Motor neuron (in vitro differentiated cells): ENCODE results near the gene IL31. TPM values are rescaled to one million over a fixed set of nuclear protein-coding genes. Genes with fewer than 3 reads are reported as not detected.

ENCODE experiments used
- ATAC-seq, 8 experiments: fragments of 200-7000 bp; cut with Tn5 transposase; replicated peaks in 6 of 8; 2 replicates each; pipeline ENCODE4 v1.8.0; 2021; ENCODE audit warnings: mild to moderate bottlenecking in 8 of 8, moderate library complexity in 8 of 8
- H3K27ac ChIP-seq, 2 donors: fragments of 250-450 bp; sonication (Bioruptor Pico); 2 replicates each; pipeline ENCODE4 v1.9.0; 2021; ENCODE audit warnings: antibody characterized with exemption in 2 of 2, mild to moderate bottlenecking in 2 of 2, moderate library complexity in 1 of 2
- H3K4me1 ChIP-seq, 2 donors: fragments of 250-450 bp; sonication (Bioruptor Pico); replicated peaks in 1 of 2; 2 replicates each; pipeline ENCODE4 v1.6.1; 2021; ENCODE audit warnings: antibody characterized with exemption in 2 of 2, mild to moderate bottlenecking in 2 of 2, moderate library complexity in 1 of 2
- H3K4me3 ChIP-seq, 5 donors: fragments of 250-450 bp; sonication (Bioruptor Pico); 2 replicates each; pipeline ENCODE4 v1.9.0; 2021; ENCODE audit warnings: antibody characterized with exemption in 5 of 5, mild to moderate bottlenecking in 5 of 5, moderate library complexity in 4 of 5
- WGBS, 10 experiments: fragments of 450-650 bp; shearing (Covaris generic); methylation state at CpG; one replicate each; pipeline ENCODE4 v1.0.0; 2022; 5-methylcytosine and 5-hydroxymethylcytosine counted together
- in situ Hi-C, 9 experiments: fragments of 400-800 bp; cut with MboI; loops; one replicate each; pipeline ENCODE4 v1.15.0; 2021; ENCODE audit warnings: low sequenced_read_pairs in 9 of 9, low pct_unique_long_range_greater_than_20kb in 2 of 9; ENCODE audit not compliant: unreplicated experiment in 9 of 9
- total RNA-seq, 8 experiments: library from RNA; unstranded; fragments of 300-600 nt; gene quantifications; 2 replicates each; pipeline versions ENCODE4 v1.2.3 to v1.2.4, GENCODE V29; 2022

Gene IL31
- total RNA-seq, 8 experiments from 2014 or later = 0.29 TPM; not detected in 7

DNA sequence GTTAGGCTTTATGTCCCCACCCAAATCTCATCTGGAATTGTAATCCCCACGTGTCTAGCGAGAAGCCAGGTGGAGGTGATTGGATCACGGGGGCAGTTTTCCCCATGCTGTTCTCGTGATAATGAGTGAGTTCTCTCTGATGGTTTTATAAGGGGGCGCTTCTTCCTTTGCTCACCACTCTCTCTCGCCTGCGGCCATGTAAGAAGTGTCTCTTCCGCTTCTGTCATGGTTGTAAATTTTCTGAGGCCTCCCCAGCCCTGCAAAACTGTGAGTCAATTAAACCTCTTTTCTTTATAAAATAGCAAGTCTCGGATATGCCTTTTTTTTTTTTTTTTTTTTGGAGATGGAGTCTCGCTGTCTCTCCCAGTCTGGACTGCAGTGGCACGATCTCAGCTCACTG, 13.3 kb downstream of the IL31 start:
- no peak overlapping the region for H3K4me3 ChIP-seq
- WGBS, 10 experiments = 25 to 60% (median 40%) methylated on average over 1 to 4 of the region's 11 CpGs; no CpG with 5 or more reads in 5 of the 10 experiments
- H3K27ac ChIP-seq = no peak overlapping the region
- no peak for ATAC-seq
- no peaks in the 10 kb centered on the region for H3K4me1 ChIP-seq
- in situ Hi-C loops = no loop called here

DNA sequence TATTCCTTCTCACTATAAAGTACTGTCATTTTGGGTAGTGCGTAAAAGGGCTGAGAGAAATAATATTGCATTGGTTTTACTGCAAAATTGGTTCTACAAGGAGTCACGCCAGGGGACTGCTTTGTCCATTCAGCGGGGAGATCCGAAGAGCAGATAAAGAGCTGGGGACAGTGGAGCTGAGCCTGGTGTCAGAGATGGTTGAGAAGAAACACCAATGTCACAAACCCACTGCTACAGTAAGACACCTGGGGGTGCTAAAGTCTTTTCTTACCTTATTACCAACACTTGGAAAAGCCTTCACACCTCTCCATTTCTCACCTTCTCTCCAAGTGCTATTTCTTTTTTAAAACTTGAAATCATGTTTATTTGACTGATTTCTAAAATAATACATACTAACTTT, 14.1 kb downstream of the IL31 start:
- 0 to 81% (median 76%) methylated on average over 1 to 4 of the region's 4 CpGs; no CpG with 5 or more reads in 2 of the 10 experiments for WGBS, 10 experiments
- no peak overlapping the region for H3K27ac ChIP-seq
- H3K4me1 ChIP-seq = no peaks in the 10 kb centered on the region
- ATAC-seq = no peak
- no peak overlapping the region for H3K4me3 ChIP-seq
- in situ Hi-C loops = no loop called here

DNA sequence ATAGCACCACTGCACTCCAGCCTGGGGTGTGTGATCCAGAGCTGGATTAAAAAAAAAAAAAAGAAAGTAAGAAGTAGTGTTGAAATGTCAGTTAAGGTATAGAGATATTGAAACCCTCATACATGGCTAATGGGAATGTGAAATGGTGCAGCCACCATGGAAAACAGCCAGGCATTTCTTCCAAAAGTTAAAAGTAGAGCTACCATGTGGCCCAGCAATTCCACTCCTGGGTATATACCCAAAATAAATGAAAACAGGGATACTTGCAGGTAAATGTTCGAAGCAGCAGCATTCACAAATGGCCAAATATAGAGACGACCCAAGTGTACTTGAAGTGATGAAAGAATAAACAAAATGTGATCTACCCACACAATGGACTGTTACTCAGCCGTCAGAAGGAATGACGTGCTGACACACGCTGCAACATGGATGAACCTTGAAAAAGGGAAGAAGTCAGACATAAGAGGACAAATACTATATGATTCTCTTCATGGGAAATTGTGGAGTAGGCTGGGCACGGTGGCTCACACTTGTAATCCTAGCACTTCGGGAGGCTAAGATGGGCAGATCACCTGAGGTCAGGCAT, 15.2 kb downstream of the IL31 start:
- no peak for ATAC-seq
- no peak overlapping the region for H3K27ac ChIP-seq
- WGBS, 10 experiments = 17 to 90% (median 68%) methylated on average over 1 to 7 of the region's 7 CpGs
- H3K4me1 ChIP-seq = no peaks in the 10 kb centered on the region
- H3K4me3 ChIP-seq = no peak overlapping the region
- in situ Hi-C loops = no loop called here

DNA sequence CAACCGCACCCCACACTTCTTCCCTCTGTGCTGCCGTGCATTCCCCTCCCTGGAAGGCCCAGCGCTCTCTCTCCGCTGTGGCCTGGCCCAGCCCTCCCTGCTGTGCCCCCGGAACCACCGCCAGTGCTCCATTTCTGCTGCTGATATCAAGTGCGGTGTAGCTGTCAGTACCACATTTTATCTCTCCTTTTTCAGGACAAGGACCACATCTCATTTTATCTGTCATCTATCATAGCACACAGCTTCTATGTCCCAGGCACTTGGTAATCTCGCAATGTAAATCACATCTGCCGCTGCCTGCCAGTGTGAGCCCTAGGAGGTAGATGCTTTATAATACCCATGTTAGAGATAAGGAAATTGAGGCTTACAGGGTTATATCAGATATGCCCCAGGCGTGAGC, 18.3 kb downstream of the IL31 start:
- H3K4me1 ChIP-seq = no peaks in the 10 kb centered on the region
- no peak overlapping the region for H3K4me3 ChIP-seq
- 48 to 100% (median 56%) methylated on average over 1 to 6 of the region's 10 CpGs; no CpG with 5 or more reads in 5 of the 10 experiments for WGBS, 10 experiments
- H3K27ac ChIP-seq = no peak overlapping the region
- no peak for ATAC-seq
- in situ Hi-C loops = no loop called here

DNA sequence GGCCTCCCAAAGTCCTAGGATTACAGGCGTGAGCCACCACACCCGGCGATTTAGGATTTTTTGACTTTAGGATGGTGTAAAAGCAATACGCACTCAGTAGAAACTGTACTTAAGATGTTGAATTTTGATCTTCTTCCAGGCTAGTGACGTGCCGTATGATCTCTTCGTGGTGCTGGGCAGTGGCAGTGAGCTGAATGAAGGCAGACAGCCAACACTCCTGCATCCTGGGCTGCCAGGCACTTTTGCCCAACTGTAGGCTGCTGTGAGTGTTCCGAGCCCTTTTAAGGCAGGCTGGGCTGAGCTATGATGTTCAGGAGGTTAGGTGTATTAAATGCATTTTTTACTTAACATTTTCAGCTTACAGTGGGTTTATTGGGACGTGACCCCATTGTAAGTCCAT, 21.3 kb downstream of the IL31 start:
- no peak for ATAC-seq
- H3K4me1 ChIP-seq = no peaks in the 10 kb centered on the region
- in situ Hi-C loops = no loop called here
- WGBS, 10 experiments = 40 to 100% (median 88%) methylated on average over 1 to 6 of the region's 9 CpGs; no CpG with 5 or more reads in 4 of the 10 experiments
- H3K4me3 ChIP-seq = no peak overlapping the region
- H3K27ac ChIP-seq = no peak overlapping the region

DNA sequence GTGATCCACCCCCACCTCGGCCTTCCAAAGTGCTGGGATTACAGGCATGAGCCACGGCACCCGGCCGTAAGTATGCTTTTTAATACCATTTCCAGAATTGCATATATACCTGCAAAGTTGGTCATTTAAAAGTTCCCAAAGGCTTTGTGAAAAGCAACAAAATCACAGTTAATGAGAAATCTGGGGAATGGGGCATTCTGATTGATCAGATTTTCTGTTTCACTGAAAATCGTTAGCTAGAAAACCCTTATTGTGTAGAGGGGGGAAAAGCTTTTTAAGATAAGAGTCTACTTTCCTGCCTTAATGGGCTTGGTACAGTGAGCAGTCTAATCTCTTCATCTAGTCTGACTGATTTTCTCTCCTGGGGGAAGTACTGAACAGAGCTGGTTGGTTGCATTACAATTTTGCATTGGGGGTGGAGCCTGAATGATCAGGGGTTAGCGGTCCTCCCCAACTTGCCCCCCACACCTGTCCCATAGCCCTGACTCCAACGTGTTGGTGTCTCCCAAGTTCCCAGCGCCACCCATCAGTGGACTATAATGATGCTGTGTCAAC, 23.8 kb downstream of the IL31 start:
- Histone ChIP-seq H3K27ac (no peak overlapping the region), H3K4me1 (no peaks in the 10 kb centered on the region), H3K4me3 (no peak overlapping the region)
- WGBS, 10 experiments = 51 to 96% (median 83%) methylated on average over 2 to 6 of the region's 8 CpGs; no CpG with 5 or more reads in 1 of the 10 experiments
- in situ Hi-C loops = no loop called here
- ATAC-seq = no peak

DNA sequence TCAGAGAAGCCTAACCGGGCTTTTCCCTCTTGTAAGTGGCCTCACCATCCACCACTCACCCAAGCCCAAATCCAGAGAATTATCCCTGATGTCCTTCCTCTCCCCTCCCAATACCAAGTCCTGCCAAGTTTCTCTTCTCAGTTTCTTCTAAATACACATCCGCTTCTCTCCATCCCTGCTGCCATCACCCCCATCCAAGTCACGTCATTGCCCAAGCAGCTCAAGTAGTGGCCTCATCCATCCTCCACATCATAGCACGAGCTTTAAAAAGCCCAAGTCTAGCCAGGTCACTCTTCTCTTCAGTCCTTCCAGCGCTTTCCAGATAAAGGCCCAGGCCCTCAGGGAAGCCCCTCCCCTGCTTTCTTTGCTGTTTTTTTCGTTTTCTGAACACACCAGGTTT, 25.4 kb downstream of the IL31 start:
- 40 to 76% (median 66%) methylated on average over 1 to 6 of the region's 6 CpGs for WGBS, 10 experiments
- no peak overlapping the region for H3K4me3 ChIP-seq
- H3K4me1 ChIP-seq = no peaks in the 10 kb centered on the region
- H3K27ac ChIP-seq = no peak overlapping the region
- no peak for ATAC-seq
- in situ Hi-C loops = no loop called here

DNA sequence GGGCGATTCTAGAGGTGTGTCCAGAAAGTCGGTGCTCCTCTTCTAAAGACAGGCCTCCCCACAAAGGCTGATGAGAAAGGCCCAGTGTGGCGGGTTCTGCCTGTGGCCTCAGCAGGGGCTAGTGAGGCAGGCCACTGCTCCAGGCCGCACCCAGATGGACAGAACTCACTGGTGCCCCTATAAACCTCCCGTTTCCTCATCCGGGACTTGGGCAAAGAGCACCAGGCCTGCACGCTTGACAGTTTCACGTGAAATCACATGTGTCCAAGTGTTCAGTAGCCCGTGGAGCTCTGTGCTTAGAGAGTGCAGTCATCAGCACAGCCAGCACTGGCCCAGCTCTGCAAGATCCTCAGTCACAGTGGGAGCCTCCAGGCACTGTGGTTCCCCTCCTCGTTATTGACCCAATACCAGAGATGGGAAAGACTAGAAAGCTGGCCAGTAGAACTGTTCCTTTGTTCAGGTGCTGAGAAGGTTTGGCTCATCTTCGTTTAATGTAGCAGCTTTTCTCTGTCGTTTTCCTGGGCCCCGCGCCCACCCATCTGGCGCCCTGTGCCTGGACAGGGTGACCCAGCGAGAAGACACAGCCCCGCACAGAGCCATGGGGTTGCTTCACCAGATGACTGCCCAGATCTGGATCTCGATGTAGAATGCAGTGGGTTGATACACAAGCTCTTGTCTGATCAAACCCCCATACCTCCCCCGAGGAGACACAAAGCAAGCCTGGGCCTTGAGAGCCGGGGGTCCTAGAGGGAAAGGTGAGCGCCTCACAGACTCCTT, 26.3 kb downstream of the IL31 start:
- Histone ChIP-seq H3K4me3 (no peak overlapping the region), H3K27ac (no peak overlapping the region), H3K4me1 (no peaks in the 10 kb centered on the region)
- ATAC-seq = peak in 2 of 8 experiments; percentile 9 to 19
- 77 to 100% (median 91%) methylated on average over 1 to 10 of the region's 21 CpGs; no CpG with 5 or more reads in 3 of the 10 experiments for WGBS, 10 experiments
- in situ Hi-C loops = no loop called here

DNA sequence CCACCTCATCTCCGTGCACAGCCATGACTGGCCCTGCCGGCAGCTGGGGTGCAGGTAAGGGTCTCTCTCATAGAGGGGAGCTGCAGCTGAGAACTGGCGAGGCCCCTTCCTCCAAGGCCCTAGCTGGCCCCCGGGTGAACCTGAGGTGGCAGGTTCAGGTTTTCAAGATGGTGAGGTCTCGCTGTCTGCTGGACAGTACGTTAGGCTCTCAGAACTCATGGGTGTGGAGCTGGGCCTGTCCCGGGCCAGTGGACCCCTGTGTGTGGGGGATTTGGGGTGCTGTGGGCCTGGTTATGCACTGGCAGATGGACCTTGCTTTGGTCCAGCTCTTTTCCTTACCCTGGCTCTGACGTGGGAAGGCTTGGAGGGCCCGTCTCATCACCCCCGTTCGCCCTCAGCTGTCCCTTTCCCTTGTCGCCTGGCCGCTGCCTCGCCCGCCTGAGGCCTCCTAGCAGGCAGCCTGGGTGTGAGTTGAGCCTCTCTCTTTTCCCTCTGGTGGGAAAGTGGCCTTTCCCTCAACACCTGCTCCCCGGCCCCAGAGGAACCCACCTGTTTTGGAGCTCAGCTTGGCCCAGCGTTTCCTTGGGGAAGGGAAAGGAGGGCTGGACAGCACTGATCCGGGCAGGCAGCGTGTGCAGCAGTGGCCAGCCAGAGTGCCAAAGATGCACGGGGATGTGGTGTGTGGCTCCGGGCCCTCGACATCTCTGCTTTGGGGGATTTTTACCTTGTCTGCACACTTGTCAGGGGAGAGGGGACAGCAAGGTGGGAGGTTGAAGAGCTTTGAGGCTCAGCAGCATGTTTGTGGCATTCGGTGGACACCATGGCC, 28.3 kb downstream of the IL31 start:
- Histone ChIP-seq H3K4me1 (no peaks in the 10 kb centered on the region), H3K27ac (no peak overlapping the region), H3K4me3 (no peak overlapping the region)
- 89 to 100% (median 100%) methylated on average over 1 to 10 of the region's 23 CpGs; no CpG with 5 or more reads in 5 of the 10 experiments for WGBS, 10 experiments
- ATAC-seq = no peak
- in situ Hi-C loops = no loop called here

DNA sequence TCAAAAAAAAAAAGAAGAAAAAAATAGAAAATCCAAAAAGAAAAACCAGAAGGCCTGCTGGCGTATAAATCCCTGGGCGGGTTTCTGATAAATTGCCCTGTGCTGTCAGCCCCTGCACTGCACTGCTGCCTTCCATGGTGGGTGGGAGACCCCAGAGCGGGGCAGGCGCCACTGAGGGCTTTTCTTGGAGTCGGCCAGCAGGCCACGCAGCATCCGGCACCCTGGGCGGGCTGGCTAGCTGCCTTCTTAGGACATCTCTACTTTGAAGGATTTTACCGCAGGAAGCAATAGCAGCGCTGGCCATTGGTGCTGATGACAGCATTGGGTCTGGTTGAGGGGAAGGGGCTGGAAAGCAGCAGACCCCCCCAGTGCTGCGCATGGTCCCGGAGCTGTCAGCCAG, 29.1 kb downstream of the IL31 start:
- H3K27ac ChIP-seq = no peak overlapping the region

DNA sequence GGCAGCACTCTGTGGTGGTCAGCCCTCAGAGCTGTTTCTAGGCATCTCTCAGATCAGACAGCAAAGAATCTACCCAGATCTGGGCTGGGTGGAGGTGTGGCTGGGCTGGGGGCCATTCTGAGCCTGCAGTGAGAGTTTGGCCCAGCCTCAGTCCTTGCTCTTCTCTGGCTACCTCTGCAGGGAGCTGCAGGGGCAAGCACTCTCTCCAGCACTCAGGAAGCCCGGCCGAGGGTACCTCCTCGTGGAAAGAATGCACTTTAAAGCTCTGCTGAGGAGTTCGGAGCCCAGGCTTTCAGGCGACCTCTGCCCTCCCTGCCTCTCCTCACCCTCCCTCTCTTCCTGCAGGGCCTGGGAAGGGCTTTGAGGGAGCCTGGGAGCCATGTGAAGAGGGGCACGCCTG, 31.2 kb downstream of the IL31 start:
- Histone ChIP-seq H3K27ac (no peak overlapping the region), H3K4me3 (no peak overlapping the region), H3K4me1 (no peaks in the 10 kb centered on the region)
- no peak for ATAC-seq
- 58 to 89% methylated on average over 3 to 5 of the region's 6 CpGs; no CpG with 5 or more reads in 8 of the 10 experiments for WGBS, 10 experiments
- in situ Hi-C loops = no loop called here

More for the DNA sequence above, 29.1 kb downstream of the IL31 start:
- no peaks in the 10 kb centered on the region for H3K4me1 ChIP-seq
- 80 to 100% (median 96%) methylated on average over 1 to 8 of the region's 12 CpGs; no CpG with 5 or more reads in 3 of the 10 experiments for WGBS, 10 experiments
- in situ Hi-C loops = no loop called here
- no peak overlapping the region for H3K4me3 ChIP-seq
- ATAC-seq = peak in 1 of 8 experiments; percentile 9

DNA sequence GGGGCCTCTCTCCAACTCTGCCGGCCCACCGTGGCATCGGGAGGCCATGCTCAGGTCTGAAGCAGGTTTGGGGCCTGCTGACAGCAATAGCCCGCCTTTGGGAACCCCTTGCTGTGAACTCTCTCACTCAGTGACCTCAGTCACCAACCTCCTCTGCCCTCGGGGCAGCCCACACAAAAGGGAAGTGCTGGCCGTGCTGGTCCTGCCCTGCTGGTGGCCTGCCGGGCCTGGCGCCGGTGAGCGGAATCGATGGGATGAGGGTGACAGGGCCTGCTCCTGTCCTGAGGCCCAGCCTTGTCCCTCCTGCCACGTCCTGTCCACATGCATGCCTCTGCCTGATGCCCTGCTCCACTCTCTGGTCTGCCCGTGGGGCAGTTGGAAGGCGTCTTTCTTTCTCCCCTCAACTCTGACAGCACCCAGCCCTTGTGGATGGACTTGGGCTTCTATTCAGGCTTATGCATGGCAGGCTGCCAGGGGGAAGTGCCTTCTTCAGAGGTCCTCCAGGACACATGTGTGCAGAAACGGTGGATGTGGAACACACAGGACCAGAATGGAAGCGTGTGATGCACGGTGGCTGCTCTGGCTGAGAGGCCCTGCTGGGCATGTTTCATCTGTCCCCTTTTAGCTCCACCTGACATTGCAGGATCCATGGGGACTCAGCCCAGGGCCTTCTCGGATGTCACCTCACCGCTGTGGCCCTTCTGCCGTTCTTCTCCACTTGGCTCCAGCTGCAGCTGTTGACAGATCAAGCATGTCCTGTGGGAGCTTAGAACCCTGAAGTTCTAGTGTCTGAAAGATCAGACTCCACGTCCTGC, 31.9 kb downstream of the IL31 start:
- in situ Hi-C loops = no loop called here
- WGBS, 10 experiments = 67 to 100% (median 89%) methylated on average over 2 to 14 of the region's 21 CpGs; no CpG with 5 or more reads in 3 of the 10 experiments
- Histone ChIP-seq H3K27ac (no peak overlapping the region), H3K4me3 (no peak overlapping the region), H3K4me1 (no peaks in the 10 kb centered on the region)
- peak in 2 of 8 experiments; percentile 22 to 44 for ATAC-seq
